Endodermal cell (in vitro differentiated cells): ENCODE data around the gene ERP27. TPM values are rescaled to one million over a fixed set of nuclear protein-coding genes. Genes with fewer than 3 reads are reported as not detected.

Source experiments
- DNase-seq: peaks from one replicate; pipeline ENCODE4 v3.0.0-alpha.2; 2017
- H3K27ac ChIP-seq: 2 replicates; pipeline ENCODE4 v1.5.1; 2013; ENCODE audit warnings: mild to moderate bottlenecking, low read depth, low read length, moderate library complexity
- H3K27me3 ChIP-seq: 2 replicates; pipeline ENCODE4 v1.6.1; 2013; ENCODE audit warnings: mild to moderate bottlenecking, low read length, moderate library complexity; ENCODE audit not compliant: insufficient read depth, control insufficient read depth, poor library complexity, severe bottlenecking
- H3K36me3 ChIP-seq: 2 replicates; pipeline ENCODE4 v1.7.0; 2013; ENCODE audit warnings: mild to moderate bottlenecking, low read length, moderate library complexity; ENCODE audit not compliant: control insufficient read depth, insufficient read depth
- H3K4me1 ChIP-seq: one replicate; pipeline ENCODE4 v1.7.0; 2013; ENCODE audit warnings: low read length; ENCODE audit not compliant: control insufficient read depth, insufficient read depth
- H3K4me3 ChIP-seq: 2 replicates; pipeline ENCODE4 v1.5.1; 2013; ENCODE audit warnings: mild to moderate bottlenecking, low read length, moderate library complexity
- H3K9ac ChIP-seq: 2 replicates; pipeline ENCODE4 v1.6.1; 2013; ENCODE audit warnings: mild to moderate bottlenecking, low read length, moderate library complexity; ENCODE audit not compliant: poor library complexity, severe bottlenecking; ENCODE audit errors: extremely low read depth
- H3K9me3 ChIP-seq: 2 replicates; pipeline ENCODE4 v1.6.1; 2013; ENCODE audit warnings: mild to moderate bottlenecking, low read length, moderate library complexity; ENCODE audit not compliant: control insufficient read depth
- H3K27ac Mint-ChIP-seq: 2 replicates; pipeline ENCODE4 v1.8.0; 2020; ENCODE audit warnings: mixed read lengths
- H3K27me3 Mint-ChIP-seq: 2 replicates; pipeline ENCODE4 v1.8.0; 2021; ENCODE audit warnings: mild to moderate bottlenecking, mixed read lengths; ENCODE audit not compliant: insufficient read depth
- H3K36me3 Mint-ChIP-seq: 2 replicates; pipeline ENCODE4 v1.8.0; 2020; ENCODE audit warnings: low read depth, mixed read lengths
- H3K4me1 Mint-ChIP-seq: 2 replicates; pipeline ENCODE4 v1.8.0; 2020; ENCODE audit warnings: mixed read lengths
- H3K4me3 Mint-ChIP-seq: 2 replicates; pipeline ENCODE4 v1.8.0; 2020; ENCODE audit warnings: mild to moderate bottlenecking, moderate library complexity, mixed read lengths
- H3K9me3 Mint-ChIP-seq: 2 replicates; pipeline ENCODE4 v1.8.0; 2020; ENCODE audit warnings: mild to moderate bottlenecking, mixed read lengths
- CTCF ChIP-seq: fragments of 200-600 bp; sonication (generic); conservative IDR thresholded peaks from 2 replicates; pipeline ENCODE4 v1.5.0; 2021; ENCODE audit warnings: antibody characterized with exemption, mild to moderate bottlenecking
- WGBS, 2 experiments: methylation state at CpG; one replicate each; pipeline versions ENCODE4 v1.1.5 to v1.1.7; 2013; ENCODE audit warnings: missing lambda C conversion rate in 2 of 2, mixed read lengths in 1 of 2; ENCODE audit not compliant: insufficient coverage in 1 of 2, insufficient read length in 1 of 2; 5-methylcytosine and 5-hydroxymethylcytosine counted together
- total RNA-seq, 2 donors: library from RNA; stranded (reverse); fragmentation: NEBNext Ultra II Directional in 1 of 2; extraction: Animal tissue kit (Norgen Biotek cat#: 25700) in 1 of 2; gene quantifications; 2 replicates in 1 of 2; 3 replicates in 1 of 2; pipeline ENCODE4 v1.2.1, GENCODE V29; 2021

ERP27 gene
- total RNA-seq, 2 donors from 2014 or later = 0.15 to 0.22 TPM

GRCh38 chr12:14868916-14869506 is 69.3 kb downstream of the ERP27 start:
- no peaks in the 10 kb centered on the region for H3K27me3 ChIP-seq
- no peak for DNase-seq
- Mint-ChIP-seq H3K27me3 (peaks cover 7% of the 10 kb centered on the region), H3K4me1 (no peaks in the 10 kb centered on the region), H3K27ac (no peak overlapping the region), H3K9me3 (peaks cover 39% of the 10 kb centered on the region), H3K4me3 (no peak overlapping the region), H3K36me3 (peaks cover 3% of the 10 kb centered on the region)
- no peak overlapping the region for H3K4me3 ChIP-seq
- peaks cover 6% of the 10 kb centered on the region for H3K9me3 ChIP-seq
- H3K36me3 ChIP-seq = no peaks in the 10 kb centered on the region
- 90% methylated on average over 3 of the region's 3 CpGs for WGBS, 2 experiments
- H3K27ac ChIP-seq = no peak overlapping the region
- TF ChIP-seq CTCF = no peak
- H3K4me1 ChIP-seq = no peaks in the 10 kb centered on the region
- H3K9ac ChIP-seq = no peak overlapping the region

Other genes with a start within 250 kb of the ERP27 start
- gene GUCY2C, start 241.9 kb downstream of the ERP27 start, total RNA-seq = 1 to 10 TPM; 1.4 to 2.4 TPM
- 100 to 1,000 TPM in 1 of 2 donors, 10 to 100 TPM in 1; 97.4 to 150 TPM for gene WBP11, start 135.1 kb downstream of the ERP27 start, total RNA-seq
- gene C12orf60, start 134.9 kb downstream of the ERP27 start, total RNA-seq = 1 to 10 TPM; 2.5 to 3.3 TPM
- not detected for gene SMCO3, start 124.4 kb downstream of the ERP27 start, total RNA-seq
- not detected for gene ART4, start 95.0 kb downstream of the ERP27 start, total RNA-seq
- not detected for gene MGP, start 52.7 kb downstream of the ERP27 start, total RNA-seq
- gene ARHGDIB, start 23.1 kb upstream of the ERP27 start, total RNA-seq = under 1 TPM; 0.66 to 0.95 TPM
- gene PDE6H, start 34.5 kb upstream of the ERP27 start, total RNA-seq = not detected